OCI-LY7 (cell line): ENCODE measurements around the gene PRKAB2. TPM values are rescaled to one million over a fixed set of nuclear protein-coding genes. Genes with fewer than 3 reads are reported as not detected.

Experiments
- BruUV-seq: library from RNA; stranded (reverse); fragments of 400-500 nt; replicated peaks from 2 replicates; lab custom pipeline; 2021; lab: Mats Ljungman, UMichigan
- CTCF ChIA-PET: fragments of 300-600 bp; sonication (Branson Sonifier 250); formaldehyde crosslinking; loops from one replicate; lab custom pipeline; 2022; ENCODE audit warnings: antibody characterized with exemption; ENCODE audit not compliant: unreplicated experiment; lab: Charles Lee
- POLR2A ChIA-PET: fragments of 300-600 bp; sonication (Branson Sonifier 250); formaldehyde crosslinking; loops from one replicate; lab custom pipeline; 2022; ENCODE audit warnings: antibody characterized with exemption; lab: Charles Lee
- DNase-seq: peaks from one replicate; pipeline ENCODE4 v3.0.0-alpha.2; 2015; ENCODE audit warnings: low spot score
- H2AFZ ChIP-seq: fragments of 200-600 bp; sonication (generic), shearing (Covaris generic); 2 replicates; pipeline ENCODE4 v1.6.1; 2014; ENCODE audit warnings: mild to moderate bottlenecking, antibody characterized with exemption, low read length, moderate library complexity
- H3K27ac ChIP-seq: fragments of 200-600 bp; sonication (generic); 2 replicates; pipeline ENCODE4 v1.5.1; 2014; ENCODE audit warnings: mixed run types, low read depth, mild to moderate bottlenecking, moderate library complexity, low read length, inconsistent platforms; ENCODE audit not compliant: poor library complexity, severe bottlenecking
- H3K36me3 ChIP-seq: fragments of 200-600 bp; sonication (generic); 2 replicates; pipeline ENCODE4 v1.6.1; 2014; ENCODE audit warnings: mild to moderate bottlenecking, antibody characterized with exemption, low read length, moderate library complexity, mixed read lengths; ENCODE audit not compliant: insufficient read depth
- H3K4me1 ChIP-seq: fragments of 200-600 bp; sonication (generic); 2 replicates; pipeline ENCODE4 v1.5.1; 2014; ENCODE audit warnings: mild to moderate bottlenecking, low read length; ENCODE audit not compliant: insufficient read depth, poor library complexity, severe bottlenecking
- H3K4me2 ChIP-seq: fragments of 200-600 bp; sonication (generic); 2 replicates; pipeline ENCODE4 v1.6.1; 2014; ENCODE audit warnings: mild to moderate bottlenecking, low read length
- H3K4me3 ChIP-seq: fragments of 200-600 bp; sonication (generic); 2 replicates; pipeline ENCODE4 v1.5.1; 2014; ENCODE audit warnings: mild to moderate bottlenecking, low read depth, low read length; ENCODE audit not compliant: poor library complexity, severe bottlenecking
- H3K79me2 ChIP-seq: fragments of 200-600 bp; sonication (generic); 2 replicates; pipeline ENCODE4 v1.6.1; 2016; ENCODE audit warnings: low read depth, mild to moderate bottlenecking, low read length, moderate library complexity, mixed read lengths; ENCODE audit not compliant: insufficient read depth
- H3K9me2 ChIP-seq: fragments of 200-600 bp; sonication (generic); 2 replicates; pipeline ENCODE4 v1.6.1; 2016; ENCODE audit warnings: mild to moderate bottlenecking, low read length, mixed read lengths; ENCODE audit not compliant: insufficient read depth
- H3K9me3 ChIP-seq: fragments of 200-600 bp; sonication (generic); 2 replicates; pipeline ENCODE4 v1.6.1; 2014; ENCODE audit warnings: mild to moderate bottlenecking, mixed run types, low read length, mixed read lengths
- H4K20me1 ChIP-seq: fragments of 200-600 bp; sonication (generic); 2 replicates; pipeline ENCODE4 v1.6.1; 2014; ENCODE audit warnings: mild to moderate bottlenecking, antibody characterized with exemption, low read length, moderate library complexity, mixed read lengths; ENCODE audit not compliant: insufficient read depth
- EZH2phosphoT487 ChIP-seq: fragments of 200-600 bp; sonication (generic); IDR thresholded peaks from 2 replicates; pipeline ENCODE4 v1.6.1; 2018; ENCODE audit warnings: low read depth, borderline replicate concordance, mild to moderate bottlenecking, mixed run types, antibody characterized with exemption, low read length, moderate library complexity, mixed read lengths
- intact Hi-C: fragments of 100-400 bp; cut with micrococcal nuclease; formaldehyde crosslinking; loops from one replicate; pipeline ENCODE4 v1.10.0; 2022; ENCODE audit not compliant: unreplicated experiment
- total RNA-seq, 2 experiments: library from RNA; depleted of rRNA in 1 of 2; stranded (reverse); fragments of >200 nt in 1 of 2; shearing (Covaris generic) in 1 of 2; gene quantifications; 2 replicates each; pipeline ENCODE4 v1.2.3, GENCODE V29; 2014 to 2022
- TF ChIP-seq, protein P1 (sequence below): fragments of 200-600 bp; sonication (generic); conservative IDR thresholded peaks from 2 replicates; pipeline ENCODE4 v1.5.1; 2014; ENCODE audit warnings: mild to moderate bottlenecking, antibody characterized with exemption, low read length, moderate library complexity, mixed read lengths

The PRKAB2 gene
- total RNA-seq, 2 experiments from 2014 or later, result 11.6 to 17.4 TPM

DNA sequence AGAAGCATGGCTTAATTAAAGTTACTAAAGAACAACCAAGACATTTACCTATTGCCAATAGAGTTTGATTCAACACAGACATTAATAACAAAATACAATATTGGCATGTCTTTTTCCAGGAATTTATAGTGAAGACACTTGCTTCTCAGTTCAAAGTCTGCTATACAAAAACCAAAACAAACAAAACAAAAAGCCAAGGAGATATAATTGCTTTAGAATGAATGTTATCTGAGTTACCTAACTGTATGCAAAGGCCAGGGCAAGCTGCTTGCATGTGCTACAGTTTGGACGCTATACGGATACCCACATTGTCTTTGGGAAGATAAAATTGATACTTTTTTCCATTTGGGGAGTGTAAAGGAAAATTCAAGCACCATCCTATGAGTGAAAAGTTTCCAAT is 39.3 kb upstream of the PRKAB2 start:
- Histone ChIP-seq H3K4me1 (no peaks in the 10 kb centered on the region), H3K9me3 (no peaks in the 10 kb centered on the region), H3K79me2 (no peaks in the 10 kb centered on the region), H3K9me2 (no peaks in the 10 kb centered on the region), H3K4me2 (no peak overlapping the region), H2AFZ (no peak overlapping the region), H3K4me3 (no peak overlapping the region), H4K20me1 (no peaks in the 10 kb centered on the region), H3K27ac (no peak overlapping the region), H3K36me3 (no peaks in the 10 kb centered on the region)
- POLR2A ChIA-PET, result no interaction called here
- no peak for DNase-seq
- intact Hi-C loops, result no loop called here
- CTCF ChIA-PET, result no interaction called here
- TF ChIP-seq, protein P1, sequence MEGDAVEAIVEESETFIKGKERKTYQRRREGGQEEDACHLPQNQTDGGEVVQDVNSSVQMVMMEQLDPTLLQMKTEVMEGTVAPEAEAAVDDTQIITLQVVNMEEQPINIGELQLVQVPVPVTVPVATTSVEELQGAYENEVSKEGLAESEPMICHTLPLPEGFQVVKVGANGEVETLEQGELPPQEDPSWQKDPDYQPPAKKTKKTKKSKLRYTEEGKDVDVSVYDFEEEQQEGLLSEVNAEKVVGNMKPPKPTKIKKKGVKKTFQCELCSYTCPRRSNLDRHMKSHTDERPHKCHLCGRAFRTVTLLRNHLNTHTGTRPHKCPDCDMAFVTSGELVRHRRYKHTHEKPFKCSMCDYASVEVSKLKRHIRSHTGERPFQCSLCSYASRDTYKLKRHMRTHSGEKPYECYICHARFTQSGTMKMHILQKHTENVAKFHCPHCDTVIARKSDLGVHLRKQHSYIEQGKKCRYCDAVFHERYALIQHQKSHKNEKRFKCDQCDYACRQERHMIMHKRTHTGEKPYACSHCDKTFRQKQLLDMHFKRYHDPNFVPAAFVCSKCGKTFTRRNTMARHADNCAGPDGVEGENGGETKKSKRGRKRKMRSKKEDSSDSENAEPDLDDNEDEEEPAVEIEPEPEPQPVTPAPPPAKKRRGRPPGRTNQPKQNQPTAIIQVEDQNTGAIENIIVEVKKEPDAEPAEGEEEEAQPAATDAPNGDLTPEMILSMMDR, result no peak
- no peak for TF ChIP-seq EZH2phosphoT487
- BruUV-seq, result no TSS peak

DNA sequence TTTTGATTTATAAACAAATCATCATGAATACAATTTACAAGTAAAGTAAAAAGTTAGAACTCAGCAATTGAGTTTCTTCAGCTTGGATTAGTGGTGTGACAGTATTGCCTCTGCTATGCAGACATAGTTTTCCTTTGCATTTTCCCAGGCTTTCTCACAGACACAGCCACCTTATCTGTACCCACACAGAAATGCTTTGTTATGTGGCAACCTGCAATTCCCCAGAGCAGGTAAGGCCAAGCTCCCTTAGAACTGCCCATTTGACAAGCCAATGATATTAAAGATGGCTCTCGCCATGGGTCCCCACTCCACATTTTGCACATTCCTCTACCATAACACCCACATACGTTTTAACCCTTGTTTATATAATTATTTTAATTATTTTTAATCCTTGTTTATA is 38.7 kb upstream of the PRKAB2 start:
- Histone ChIP-seq H3K4me1 (no peaks in the 10 kb centered on the region), H3K4me2 (no peak overlapping the region), H3K9me3 (no peaks in the 10 kb centered on the region), H3K4me3 (no peak overlapping the region), H2AFZ (no peak overlapping the region), H4K20me1 (no peaks in the 10 kb centered on the region), H3K9me2 (no peaks in the 10 kb centered on the region), H3K79me2 (no peaks in the 10 kb centered on the region), H3K27ac (no peak overlapping the region), H3K36me3 (no peaks in the 10 kb centered on the region)
- intact Hi-C loops, result no loop called here
- BruUV-seq, result no TSS peak
- TF ChIP-seq, protein P1, result no peak
- no peak for TF ChIP-seq EZH2phosphoT487
- ChIA-PET POLR2A (no interaction called here), CTCF (no interaction called here)
- DNase-seq, result no peak

DNA sequence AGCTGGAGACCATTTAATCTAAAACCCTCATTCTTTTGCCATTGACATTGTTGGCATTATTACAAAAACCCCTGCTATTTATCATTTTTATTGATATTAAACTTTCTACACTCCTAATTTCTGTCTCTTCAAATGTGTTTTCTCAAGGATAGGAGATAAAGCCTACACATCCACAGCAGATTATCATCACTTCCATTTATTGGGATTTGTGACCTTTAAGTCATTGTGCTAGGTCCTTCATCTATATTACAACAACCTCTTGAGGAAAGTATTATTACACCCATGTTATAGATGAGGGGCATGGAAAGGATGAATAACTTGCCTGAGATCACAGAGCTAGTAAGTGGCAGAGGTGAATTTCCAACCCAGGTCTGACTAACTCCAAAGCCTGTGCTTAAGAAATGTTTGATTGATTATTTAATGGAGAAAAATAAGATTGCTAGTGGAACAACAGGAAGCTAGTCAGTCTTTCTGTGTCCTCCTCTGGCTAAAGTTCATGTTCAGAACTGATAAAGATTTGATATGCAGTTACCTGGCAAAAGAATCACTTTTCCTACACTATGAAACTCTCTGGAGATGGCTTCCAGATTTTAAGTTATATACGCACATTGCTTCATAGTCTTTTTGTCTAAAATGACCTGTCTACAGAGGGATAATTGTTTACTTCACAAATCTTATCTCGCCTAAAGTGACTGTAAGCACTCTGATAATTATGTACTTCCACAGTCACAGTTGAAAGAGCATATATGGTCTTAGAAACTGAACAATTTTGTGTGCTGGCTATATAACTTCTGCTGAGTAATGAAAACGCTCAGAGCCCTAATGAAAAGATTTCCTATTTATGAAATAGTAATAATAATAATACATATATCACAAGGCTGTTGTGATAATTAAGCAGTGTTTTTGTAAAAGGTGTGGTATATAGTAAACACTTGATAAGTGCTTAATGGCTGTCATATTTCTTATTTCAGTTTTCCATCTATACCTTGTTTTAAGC is 37.9 kb upstream of the PRKAB2 start:
- Histone ChIP-seq H3K4me3 (no peak overlapping the region), H3K9me2 (no peaks in the 10 kb centered on the region), H4K20me1 (no peaks in the 10 kb centered on the region), H3K4me1 (no peaks in the 10 kb centered on the region), H3K79me2 (no peaks in the 10 kb centered on the region), H3K27ac (no peak overlapping the region), H3K36me3 (no peaks in the 10 kb centered on the region), H2AFZ (no peak overlapping the region), H3K4me2 (no peak overlapping the region), H3K9me3 (no peaks in the 10 kb centered on the region)
- no peak for DNase-seq
- TF ChIP-seq, protein P1, result no peak
- TF ChIP-seq EZH2phosphoT487, result no peak
- intact Hi-C loops, result no loop called here
- BruUV-seq, result no TSS peak
- ChIA-PET POLR2A (no interaction called here), CTCF (no interaction called here)
